Measurements from ENCODE around the gene DCAF7. TPM values are rescaled to one million over a fixed set of nuclear protein-coding genes. Genes with fewer than 3 reads are reported as not detected.

The DCAF7 gene
- total RNA-seq, 1 experiment from 2014 or later: 60.4 TPM

DNA sequence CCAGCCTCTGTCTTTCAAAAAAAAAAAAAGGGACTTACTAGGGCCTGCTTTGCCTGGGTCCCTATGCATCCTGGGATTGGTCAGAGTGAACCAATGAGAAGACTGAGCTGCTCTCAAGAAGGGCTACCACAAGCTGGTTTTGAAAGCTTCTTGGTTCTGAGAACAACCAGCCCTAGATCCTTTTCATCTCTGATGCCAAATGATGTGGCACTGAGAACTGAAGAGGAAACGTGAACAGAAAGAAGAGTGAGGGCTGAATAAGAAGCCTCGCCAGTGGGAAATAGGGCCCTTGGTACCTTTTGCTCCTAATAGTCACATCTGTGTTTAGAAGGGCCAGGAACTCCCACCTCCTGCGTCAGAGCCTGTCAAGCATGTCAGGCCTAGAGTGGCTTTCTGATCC lies 61.1 kb downstream of the DCAF7 start:
- H3K4me1 ChIP-seq (ENCODE audit: control insufficient read depth, insufficient read depth, low read length): no peaks in the 10 kb centered on the region
- no peaks in the 10 kb centered on the region for H3K9me3 ChIP-seq (ENCODE audit: control insufficient read depth, insufficient read depth, low read depth, low read length)
- H3K27ac ChIP-seq (ENCODE audit: low read length): no peak overlapping the region
- intact Hi-C loops (cut with micrococcal nuclease; ENCODE audit: unreplicated experiment) (no loop called here), in situ Hi-C loops (cut with HindIII; ENCODE audit: low pct_unique_long_range_greater_than_20kb, low sequenced_read_pairs) (no loop called here)
- DNase-seq (ENCODE audit: low read depth, low spot score): no peak
- TF ChIP-seq, protein P1, sequence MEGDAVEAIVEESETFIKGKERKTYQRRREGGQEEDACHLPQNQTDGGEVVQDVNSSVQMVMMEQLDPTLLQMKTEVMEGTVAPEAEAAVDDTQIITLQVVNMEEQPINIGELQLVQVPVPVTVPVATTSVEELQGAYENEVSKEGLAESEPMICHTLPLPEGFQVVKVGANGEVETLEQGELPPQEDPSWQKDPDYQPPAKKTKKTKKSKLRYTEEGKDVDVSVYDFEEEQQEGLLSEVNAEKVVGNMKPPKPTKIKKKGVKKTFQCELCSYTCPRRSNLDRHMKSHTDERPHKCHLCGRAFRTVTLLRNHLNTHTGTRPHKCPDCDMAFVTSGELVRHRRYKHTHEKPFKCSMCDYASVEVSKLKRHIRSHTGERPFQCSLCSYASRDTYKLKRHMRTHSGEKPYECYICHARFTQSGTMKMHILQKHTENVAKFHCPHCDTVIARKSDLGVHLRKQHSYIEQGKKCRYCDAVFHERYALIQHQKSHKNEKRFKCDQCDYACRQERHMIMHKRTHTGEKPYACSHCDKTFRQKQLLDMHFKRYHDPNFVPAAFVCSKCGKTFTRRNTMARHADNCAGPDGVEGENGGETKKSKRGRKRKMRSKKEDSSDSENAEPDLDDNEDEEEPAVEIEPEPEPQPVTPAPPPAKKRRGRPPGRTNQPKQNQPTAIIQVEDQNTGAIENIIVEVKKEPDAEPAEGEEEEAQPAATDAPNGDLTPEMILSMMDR (IDR thresholded peaks at IDR 0.05): no peak
- TF ChIP-seq SIN3A (IDR thresholded peaks at IDR 0.05; ENCODE audit: borderline replicate concordance, insufficient read depth, low read depth, low read length) (no peak), TCF7L2 (IDR thresholded peaks at IDR 0.05; ENCODE audit: low read depth, low read length) (no peak), POLR2AphosphoS5 (IDR thresholded peaks at IDR 0.05; ENCODE audit: low read depth, low read length) (no peak)
- TF ChIP-seq, protein P2, sequence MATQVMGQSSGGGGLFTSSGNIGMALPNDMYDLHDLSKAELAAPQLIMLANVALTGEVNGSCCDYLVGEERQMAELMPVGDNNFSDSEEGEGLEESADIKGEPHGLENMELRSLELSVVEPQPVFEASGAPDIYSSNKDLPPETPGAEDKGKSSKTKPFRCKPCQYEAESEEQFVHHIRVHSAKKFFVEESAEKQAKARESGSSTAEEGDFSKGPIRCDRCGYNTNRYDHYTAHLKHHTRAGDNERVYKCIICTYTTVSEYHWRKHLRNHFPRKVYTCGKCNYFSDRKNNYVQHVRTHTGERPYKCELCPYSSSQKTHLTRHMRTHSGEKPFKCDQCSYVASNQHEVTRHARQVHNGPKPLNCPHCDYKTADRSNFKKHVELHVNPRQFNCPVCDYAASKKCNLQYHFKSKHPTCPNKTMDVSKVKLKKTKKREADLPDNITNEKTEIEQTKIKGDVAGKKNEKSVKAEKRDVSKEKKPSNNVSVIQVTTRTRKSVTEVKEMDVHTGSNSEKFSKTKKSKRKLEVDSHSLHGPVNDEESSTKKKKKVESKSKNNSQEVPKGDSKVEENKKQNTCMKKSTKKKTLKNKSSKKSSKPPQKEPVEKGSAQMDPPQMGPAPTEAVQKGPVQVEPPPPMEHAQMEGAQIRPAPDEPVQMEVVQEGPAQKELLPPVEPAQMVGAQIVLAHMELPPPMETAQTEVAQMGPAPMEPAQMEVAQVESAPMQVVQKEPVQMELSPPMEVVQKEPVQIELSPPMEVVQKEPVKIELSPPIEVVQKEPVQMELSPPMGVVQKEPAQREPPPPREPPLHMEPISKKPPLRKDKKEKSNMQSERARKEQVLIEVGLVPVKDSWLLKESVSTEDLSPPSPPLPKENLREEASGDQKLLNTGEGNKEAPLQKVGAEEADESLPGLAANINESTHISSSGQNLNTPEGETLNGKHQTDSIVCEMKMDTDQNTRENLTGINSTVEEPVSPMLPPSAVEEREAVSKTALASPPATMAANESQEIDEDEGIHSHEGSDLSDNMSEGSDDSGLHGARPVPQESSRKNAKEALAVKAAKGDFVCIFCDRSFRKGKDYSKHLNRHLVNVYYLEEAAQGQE (IDR thresholded peaks at IDR 0.05; ENCODE audit: insufficient read depth in 1 of 2, low read depth in 2 of 2, low read length in 1 of 2): no peak
- POLR2A ChIA-PET: no interaction called here
- H3K4me3 ChIP-seq (ENCODE audit: low read depth in 2 of 2, low read length in 2 of 2): no peak overlapping the region
- no peaks in the 10 kb centered on the region for H3K27me3 ChIP-seq (ENCODE audit: control insufficient read depth, insufficient read depth, low read length)
- no peak for ATAC-seq
- H3K36me3 ChIP-seq (ENCODE audit: control insufficient read depth, insufficient read depth, low read length): no peaks in the 10 kb centered on the region
- CTCF ChIA-PET: interaction anchor here (0.6 to 1.7 kb wide), 5 partner anchors 99 to 205 kb away, joined by 3 to 16 read pairs (median 5); no protein-coding TSS in a partner anchor
- no TSS peak for BruUV-seq (replicated peaks)

DNA sequence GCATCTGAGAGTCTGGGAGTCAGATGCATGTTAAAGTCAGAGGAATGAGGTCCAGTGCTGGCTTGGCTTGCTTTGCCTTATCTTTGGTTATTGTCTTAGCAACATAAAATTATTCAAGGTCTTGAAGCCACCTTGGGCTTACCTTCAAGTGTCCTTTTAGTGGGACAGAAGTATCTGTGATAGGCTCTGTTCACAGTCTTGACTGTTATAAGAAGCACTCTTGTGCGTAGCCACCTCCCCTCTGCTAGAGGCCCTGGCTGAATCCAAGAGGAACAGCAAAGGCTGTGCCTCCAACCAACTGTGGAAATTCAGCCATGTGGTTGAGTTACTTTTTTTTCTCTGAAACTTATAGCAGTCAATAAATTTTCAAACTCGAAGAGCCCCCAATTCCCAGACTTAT lies 63.4 kb downstream of the DCAF7 start:
- H3K27ac ChIP-seq (ENCODE audit: low read length): no peak overlapping the region
- no peak for DNase-seq (ENCODE audit: low read depth, low spot score)
- no peaks in the 10 kb centered on the region for H3K9me3 ChIP-seq (ENCODE audit: control insufficient read depth, insufficient read depth, low read depth, low read length)
- H3K4me1 ChIP-seq (ENCODE audit: control insufficient read depth, insufficient read depth, low read length): no peaks in the 10 kb centered on the region
- no peak overlapping the region for H3K4me3 ChIP-seq (ENCODE audit: low read depth in 2 of 2, low read length in 2 of 2)
- no peaks in the 10 kb centered on the region for H3K36me3 ChIP-seq (ENCODE audit: control insufficient read depth, insufficient read depth, low read length)
- in situ Hi-C loops (cut with HindIII; ENCODE audit: low pct_unique_long_range_greater_than_20kb, low sequenced_read_pairs) (no loop called here), intact Hi-C loops (cut with micrococcal nuclease; ENCODE audit: unreplicated experiment) (no loop called here)
- BruUV-seq (replicated peaks): no TSS peak
- ChIA-PET POLR2A (no interaction called here), CTCF (no interaction called here)
- H3K27me3 ChIP-seq (ENCODE audit: control insufficient read depth, insufficient read depth, low read length): no peaks in the 10 kb centered on the region
- no peak for TF ChIP-seq POLR2AphosphoS5 (IDR thresholded peaks at IDR 0.05; ENCODE audit: low read depth, low read length)
- TF ChIP-seq TCF7L2 (IDR thresholded peaks at IDR 0.05; ENCODE audit: low read depth, low read length): no peak
- TF ChIP-seq, protein P1 (IDR thresholded peaks at IDR 0.05): no peak
- TF ChIP-seq, protein P2 (IDR thresholded peaks at IDR 0.05; ENCODE audit: insufficient read depth in 1 of 2, low read depth in 2 of 2, low read length in 1 of 2): no peak
- no peak for TF ChIP-seq SIN3A (IDR thresholded peaks at IDR 0.05; ENCODE audit: borderline replicate concordance, insufficient read depth, low read depth, low read length)
- ATAC-seq: no peak
